ENCODE results near the gene MUC6. TPM values are rescaled to one million over a fixed set of nuclear protein-coding genes. Genes with fewer than 3 reads are reported as not detected.

The MUC6 gene
- total and polyA plus RNA-seq, 9 of the 15 experiments (the other 6 are each of a cell fraction or from before 2014, with no cell fraction given), result not detected

GRCh38 chr11:1057806-1058205, 21.3 kb upstream of the MUC6 start:
- H3K4me3 ChIP-seq, result no peak overlapping the region
- no peaks in the 10 kb centered on the region for H3K36me3 ChIP-seq (ENCODE audit: control insufficient read depth, insufficient read depth, low read length)
- H3K4me2 ChIP-seq (ENCODE audit: insufficient read depth, low read length), result no peak overlapping the region
- H3K9ac ChIP-seq (ENCODE audit: insufficient read depth in 1 of 2, low read depth in 2 of 2, low read length in 2 of 2), result no peak overlapping the region
- FAIRE-seq (no peak), ATAC-seq (no peak), DNase-seq (ENCODE audit: extremely low read depth in 1 of 4, low spot score in 3 of 4) (no peak)
- ChIA-PET POLR2A (interaction anchor here (0.6 kb wide), 1 partner anchor 61 kb away, joined by 3 read pairs; no protein-coding TSS in a partner anchor), CTCF (ENCODE audit: low intra/inter-chr PET ratio) (no interaction called here)
- H3K79me2 ChIP-seq (ENCODE audit: control insufficient read depth, insufficient read depth, low read length), result no peaks in the 10 kb centered on the region
- in situ Hi-C loops (cut with MboI), result no loop called here
- H2AFZ ChIP-seq (ENCODE audit: low read depth, low read length), result no peak overlapping the region
- intact Hi-C loops (cut with micrococcal nuclease), result no loop called here
- H3K9me1 ChIP-seq (ENCODE audit: control insufficient read depth, insufficient read depth, low read length), result no peaks in the 10 kb centered on the region
- 13% methylated on average over 16 of the region's 16 CpGs for WGBS (ENCODE audit: insufficient coverage, low coverage, missing lambda C conversion rate)
- peaks cover 9% of the 10 kb centered on the region; the same call in 1 of the 2 replicates for H4K20me1 ChIP-seq (replicated peaks; ENCODE audit: control insufficient read depth, insufficient read depth, low read length)
- H3K27me3 ChIP-seq (ENCODE audit: control insufficient read depth in 2 of 2, insufficient read depth in 2 of 2, low read length in 2 of 2), result peaks cover 39 to 88% of the 10 kb centered on the region in 2 experiments
- no TSS peak for BruUV-seq (replicated peaks)
- TF ChIP-seq, protein P1, sequence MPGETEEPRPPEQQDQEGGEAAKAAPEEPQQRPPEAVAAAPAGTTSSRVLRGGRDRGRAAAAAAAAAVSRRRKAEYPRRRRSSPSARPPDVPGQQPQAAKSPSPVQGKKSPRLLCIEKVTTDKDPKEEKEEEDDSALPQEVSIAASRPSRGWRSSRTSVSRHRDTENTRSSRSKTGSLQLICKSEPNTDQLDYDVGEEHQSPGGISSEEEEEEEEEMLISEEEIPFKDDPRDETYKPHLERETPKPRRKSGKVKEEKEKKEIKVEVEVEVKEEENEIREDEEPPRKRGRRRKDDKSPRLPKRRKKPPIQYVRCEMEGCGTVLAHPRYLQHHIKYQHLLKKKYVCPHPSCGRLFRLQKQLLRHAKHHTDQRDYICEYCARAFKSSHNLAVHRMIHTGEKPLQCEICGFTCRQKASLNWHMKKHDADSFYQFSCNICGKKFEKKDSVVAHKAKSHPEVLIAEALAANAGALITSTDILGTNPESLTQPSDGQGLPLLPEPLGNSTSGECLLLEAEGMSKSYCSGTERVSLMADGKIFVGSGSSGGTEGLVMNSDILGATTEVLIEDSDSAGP (CRISPR knock-in tag; IDR thresholded peaks at IDR 0.05), result no peak
- TF ChIP-seq RFX5 (IDR thresholded peaks at IDR 0.05; ENCODE audit: low read depth, low read length) (no peak), NEUROD1 (IDR thresholded peaks at IDR 0.05; ENCODE audit: borderline replicate concordance, low read depth, low read length, partially characterized antibody) (no peak), THAP7 (CRISPR knock-in tag; IDR thresholded peaks at IDR 0.05) (no peak), MYC (IDR thresholded peaks at IDR 0.05; ENCODE audit: low read depth, low read length) (no peak), MYC (CRISPR knock-in tag; IDR thresholded peaks at IDR 0.05; ENCODE audit: borderline replicate concordance, low read depth) (no peak), ZNF507 (tag; conservative IDR thresholded peaks at IDR 0.05) (no peak), ZBTB17 (CRISPR knock-in tag; IDR thresholded peaks at IDR 0.05) (no peak), ZNF589 (CRISPR knock-in tag; IDR thresholded peaks at IDR 0.05; ENCODE audit: low read depth) (no peak), ZNF212 (CRISPR knock-in tag; IDR thresholded peaks at IDR 0.05) (no peak), SREBF2 (CRISPR knock-in tag; IDR thresholded peaks at IDR 0.05) (no peak), TEAD1 (CRISPR knock-in tag; IDR thresholded peaks at IDR 0.05) (no peak)
- TF ChIP-seq, protein P2, sequence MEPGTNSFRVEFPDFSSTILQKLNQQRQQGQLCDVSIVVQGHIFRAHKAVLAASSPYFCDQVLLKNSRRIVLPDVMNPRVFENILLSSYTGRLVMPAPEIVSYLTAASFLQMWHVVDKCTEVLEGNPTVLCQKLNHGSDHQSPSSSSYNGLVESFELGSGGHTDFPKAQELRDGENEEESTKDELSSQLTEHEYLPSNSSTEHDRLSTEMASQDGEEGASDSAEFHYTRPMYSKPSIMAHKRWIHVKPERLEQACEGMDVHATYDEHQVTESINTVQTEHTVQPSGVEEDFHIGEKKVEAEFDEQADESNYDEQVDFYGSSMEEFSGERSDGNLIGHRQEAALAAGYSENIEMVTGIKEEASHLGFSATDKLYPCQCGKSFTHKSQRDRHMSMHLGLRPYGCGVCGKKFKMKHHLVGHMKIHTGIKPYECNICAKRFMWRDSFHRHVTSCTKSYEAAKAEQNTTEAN (CRISPR knock-in tag; IDR thresholded peaks at IDR 0.05), result no peak
- H3K27ac ChIP-seq (ENCODE audit: extremely low read depth, low read depth, low read length), result no peak overlapping the region
- peaks cover 5% of the 10 kb centered on the region for H3K9me3 ChIP-seq (replicated peaks; ENCODE audit: control insufficient read depth, insufficient read depth, low read depth, low read length)
- peaks cover 0 to 23% of the 10 kb centered on the region in 2 experiments; a peak in 2 of 5 replicates for H3K4me1 ChIP-seq (replicated peaks in 1 of 2; ENCODE audit: control insufficient read depth in 2 of 2, insufficient read depth in 2 of 2, low read length in 2 of 2)

Data from K562 (cell line).